ENCODE data around the gene ZDHHC14.

Gene ZDHHC14

DNA sequence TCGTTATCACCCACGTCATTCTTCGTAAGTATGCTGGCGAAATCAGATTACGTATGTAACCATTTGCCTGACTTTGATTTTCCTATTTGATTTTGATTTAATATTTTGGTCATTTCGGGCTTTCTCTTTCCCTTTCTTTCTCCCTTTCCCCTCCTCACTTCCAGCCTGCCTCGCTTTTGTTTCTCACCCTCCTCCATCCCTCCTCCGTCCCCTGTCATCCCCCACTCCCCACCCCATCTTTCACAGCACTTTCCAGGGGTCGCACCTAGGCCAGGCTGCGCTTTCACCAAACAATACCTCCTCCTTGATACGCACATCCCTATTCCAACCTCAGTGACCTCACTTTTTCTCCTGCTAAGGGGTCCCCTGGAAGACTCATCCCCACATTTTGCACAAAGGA lies 247.5 kb downstream of the ZDHHC14 start:
- Histone ChIP-seq H2AK5ac (ENCODE audit: low read depth, low read length) (no peak overlapping the region), H2BK12ac (ENCODE audit: low read length) (no peak overlapping the region), H4K91ac (ENCODE audit: low read depth, low read length, poor library complexity) (no peak overlapping the region), H3K9me3 (replicated peaks in 1 of 2; ENCODE audit: control insufficient read depth in 2 of 2, insufficient read depth in 1 of 2, low read depth in 1 of 2, low read length in 2 of 2) (peaks cover 0 to 6% of the 10 kb centered on the region in 2 donors), H3K18ac (ENCODE audit: low read length) (no peak overlapping the region), H3K79me1 (ENCODE audit: low read depth, low read length) (no peaks in the 10 kb centered on the region), H4K8ac (ENCODE audit: low read depth, low read length) (no peak overlapping the region), H3K4ac (ENCODE audit: low read length) (no peak overlapping the region), H2BK5ac (ENCODE audit: low read length) (no peak overlapping the region), H3K27ac (replicated peaks; ENCODE audit: low read length) (no peak overlapping the region), H2BK15ac (ENCODE audit: low read length) (no peak overlapping the region), H3K9ac (ENCODE audit: low read depth, low read length, poor library complexity) (no peak overlapping the region), H2AFZ (ENCODE audit: low read length) (peak overlapping the region; percentile 17), H3K36me3 (replicated peaks in 1 of 2; ENCODE audit: control insufficient read depth in 2 of 2, insufficient read depth in 2 of 2, low read length in 2 of 2) (peaks cover 0 to 4% of the 10 kb centered on the region in 2 donors), H3K4me3 (ENCODE audit: low read length in 2 of 2) (no peak overlapping the region), H3K4me2 (ENCODE audit: insufficient read depth, low read length, poor library complexity, severe bottlenecking) (no peak overlapping the region), H2BK120ac (ENCODE audit: low read depth, low read length) (no peak overlapping the region), H3K27me3 (ENCODE audit: control insufficient read depth in 3 of 3, insufficient read depth in 3 of 3, low read depth in 1 of 3, low read length in 3 of 3) (peaks cover 0 to 1% (median 0%) of the 10 kb centered on the region in 3 experiments), H3K14ac (ENCODE audit: low read length) (no peak overlapping the region), H3K4me1 (ENCODE audit: control insufficient read depth in 2 of 2, insufficient read depth in 1 of 2, low read depth in 1 of 2, low read length in 2 of 2) (peaks cover 22 to 37% of the 10 kb centered on the region in 2 donors), H3K23ac (ENCODE audit: low read depth, low read length, poor library complexity) (no peak overlapping the region)
- no CpG with 5 or more reads among the region's 11 CpGs for WGBS, 2 donors (ENCODE audit: extremely low coverage in 2 of 2, insufficient read length in 2 of 2, insufficient replicate concordance in 1 of 2)
- no peak for DNase-seq (ENCODE audit: low spot score)

DNA sequence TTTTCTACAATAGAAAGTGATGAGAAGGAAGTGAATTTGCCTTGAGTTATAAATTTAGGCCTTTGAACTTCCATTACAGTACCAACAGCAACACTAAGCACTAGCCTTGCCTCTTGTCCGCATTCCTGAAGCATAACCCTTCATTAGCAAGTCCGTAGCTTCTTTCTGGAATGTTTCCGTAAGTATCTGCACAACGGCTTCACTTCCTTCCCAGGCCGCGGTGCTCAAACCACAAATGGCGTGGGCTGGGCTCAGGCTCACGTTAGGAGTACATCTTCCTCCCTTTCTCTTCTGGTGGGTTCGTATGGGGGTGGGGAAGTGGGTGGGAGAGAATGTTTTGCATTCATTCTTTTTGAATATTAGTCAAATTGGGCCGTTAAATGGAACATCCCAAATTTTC lies 248.2 kb downstream of the ZDHHC14 start:
- H2BK12ac ChIP-seq (ENCODE audit: low read length): no peak overlapping the region
- H2BK15ac ChIP-seq (ENCODE audit: low read length): no peak overlapping the region
- H3K4ac ChIP-seq (ENCODE audit: low read length): no peak overlapping the region
- H3K27me3 ChIP-seq (ENCODE audit: control insufficient read depth in 3 of 3, insufficient read depth in 3 of 3, low read depth in 1 of 3, low read length in 3 of 3): peaks cover 0 to 1% (median 0%) of the 10 kb centered on the region in 3 experiments
- H3K18ac ChIP-seq (ENCODE audit: low read length): peak overlapping the region; percentile 12
- H3K4me3 ChIP-seq (ENCODE audit: low read length in 2 of 2): no peak overlapping the region
- no peak overlapping the region for H3K23ac ChIP-seq (ENCODE audit: low read depth, low read length, poor library complexity)
- H3K27ac ChIP-seq (replicated peaks; ENCODE audit: low read length): no peak overlapping the region
- peaks cover 0 to 6% of the 10 kb centered on the region in 2 donors for H3K9me3 ChIP-seq (replicated peaks in 1 of 2; ENCODE audit: control insufficient read depth in 2 of 2, insufficient read depth in 1 of 2, low read depth in 1 of 2, low read length in 2 of 2)
- H2AK5ac ChIP-seq (ENCODE audit: low read depth, low read length): no peak overlapping the region
- no peak overlapping the region for H3K9ac ChIP-seq (ENCODE audit: low read depth, low read length, poor library complexity)
- H2BK5ac ChIP-seq (ENCODE audit: low read length): no peak overlapping the region
- no peak overlapping the region for H4K8ac ChIP-seq (ENCODE audit: low read depth, low read length)
- peaks cover 16 to 32% of the 10 kb centered on the region in 2 donors for H3K4me1 ChIP-seq (ENCODE audit: control insufficient read depth in 2 of 2, insufficient read depth in 1 of 2, low read depth in 1 of 2, low read length in 2 of 2)
- H3K79me1 ChIP-seq (ENCODE audit: low read depth, low read length): no peaks in the 10 kb centered on the region
- peak overlapping the region; percentile 58 for H2AFZ ChIP-seq (ENCODE audit: low read length)
- peaks cover 0 to 4% of the 10 kb centered on the region in 2 donors for H3K36me3 ChIP-seq (replicated peaks in 1 of 2; ENCODE audit: control insufficient read depth in 2 of 2, insufficient read depth in 2 of 2, low read length in 2 of 2)
- no peak overlapping the region for H4K91ac ChIP-seq (ENCODE audit: low read depth, low read length, poor library complexity)
- H3K14ac ChIP-seq (ENCODE audit: low read length): no peak overlapping the region
- no peak for DNase-seq (ENCODE audit: low spot score)
- H3K4me2 ChIP-seq (ENCODE audit: insufficient read depth, low read length, poor library complexity, severe bottlenecking): no peak overlapping the region
- no CpG with 5 or more reads among the region's 10 CpGs for WGBS, 2 donors (ENCODE audit: extremely low coverage in 2 of 2, insufficient read length in 2 of 2, insufficient replicate concordance in 1 of 2)
- no peak overlapping the region for H2BK120ac ChIP-seq (ENCODE audit: low read depth, low read length)

DNA sequence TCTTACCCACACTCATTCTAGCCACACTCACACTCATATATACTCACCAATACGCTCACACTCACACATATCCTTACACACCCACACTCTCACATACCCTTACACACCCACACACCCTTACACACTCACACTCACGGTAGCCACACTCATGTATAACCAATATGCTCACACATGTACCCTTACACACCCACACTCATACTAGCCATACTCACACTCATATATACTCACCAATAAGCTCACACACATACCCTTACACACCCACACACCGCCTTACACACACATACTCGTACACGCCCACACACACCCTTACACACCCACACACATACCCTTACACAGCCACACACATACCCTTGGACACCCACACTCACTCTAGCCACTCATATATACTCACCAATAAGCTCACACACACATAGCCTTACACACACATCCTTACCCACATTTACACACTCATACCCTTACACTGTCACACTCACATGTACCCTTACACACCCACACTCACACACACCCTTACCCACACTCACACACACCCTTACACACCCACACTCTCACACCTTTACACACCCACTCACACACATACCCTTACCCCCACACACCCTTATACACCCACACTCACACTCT lies 249.6 kb downstream of the ZDHHC14 start:
- Histone ChIP-seq H3K4me2 (ENCODE audit: insufficient read depth, low read length, poor library complexity, severe bottlenecking) (no peak overlapping the region), H3K9me3 (replicated peaks in 1 of 2; ENCODE audit: control insufficient read depth in 2 of 2, insufficient read depth in 1 of 2, low read depth in 1 of 2, low read length in 2 of 2) (peaks cover 0 to 6% of the 10 kb centered on the region in 2 donors), H2BK12ac (ENCODE audit: low read length) (no peak overlapping the region), H3K14ac (ENCODE audit: low read length) (no peak overlapping the region), H3K23ac (ENCODE audit: low read depth, low read length, poor library complexity) (peak overlapping the region; percentile 34), H2BK15ac (ENCODE audit: low read length) (no peak overlapping the region), H4K8ac (ENCODE audit: low read depth, low read length) (peak overlapping the region; percentile 95), H2AK5ac (ENCODE audit: low read depth, low read length) (peak overlapping the region; percentile 38), H4K91ac (ENCODE audit: low read depth, low read length, poor library complexity) (peak overlapping the region; percentile 77), H3K4me1 (ENCODE audit: control insufficient read depth in 2 of 2, insufficient read depth in 1 of 2, low read depth in 1 of 2, low read length in 2 of 2) (peaks cover 11 to 19% of the 10 kb centered on the region in 2 donors), H3K27me3 (ENCODE audit: control insufficient read depth in 3 of 3, insufficient read depth in 3 of 3, low read depth in 1 of 3, low read length in 3 of 3) (peaks cover 0 to 1% (median 0%) of the 10 kb centered on the region in 3 experiments), H2BK5ac (ENCODE audit: low read length) (no peak overlapping the region), H3K79me1 (ENCODE audit: low read depth, low read length) (no peaks in the 10 kb centered on the region), H3K9ac (ENCODE audit: low read depth, low read length, poor library complexity) (peak overlapping the region; percentile 27), H3K18ac (ENCODE audit: low read length) (no peak overlapping the region), H3K36me3 (replicated peaks in 1 of 2; ENCODE audit: control insufficient read depth in 2 of 2, insufficient read depth in 2 of 2, low read length in 2 of 2) (peaks cover 0 to 4% of the 10 kb centered on the region in 2 donors), H3K27ac (replicated peaks; ENCODE audit: low read length) (no peak overlapping the region), H3K4ac (ENCODE audit: low read length) (no peak overlapping the region), H3K4me3 (ENCODE audit: low read length in 2 of 2) (no peak overlapping the region), H2BK120ac (ENCODE audit: low read depth, low read length) (no peak overlapping the region), H2AFZ (ENCODE audit: low read length) (no peak overlapping the region)
- WGBS, 2 donors (ENCODE audit: extremely low coverage in 2 of 2, insufficient read length in 2 of 2, insufficient replicate concordance in 1 of 2): 100% methylated on average over 5 of the region's 5 CpGs; no CpG with 5 or more reads in 1 of the 2 donors
- DNase-seq (ENCODE audit: low spot score): no peak

DNA sequence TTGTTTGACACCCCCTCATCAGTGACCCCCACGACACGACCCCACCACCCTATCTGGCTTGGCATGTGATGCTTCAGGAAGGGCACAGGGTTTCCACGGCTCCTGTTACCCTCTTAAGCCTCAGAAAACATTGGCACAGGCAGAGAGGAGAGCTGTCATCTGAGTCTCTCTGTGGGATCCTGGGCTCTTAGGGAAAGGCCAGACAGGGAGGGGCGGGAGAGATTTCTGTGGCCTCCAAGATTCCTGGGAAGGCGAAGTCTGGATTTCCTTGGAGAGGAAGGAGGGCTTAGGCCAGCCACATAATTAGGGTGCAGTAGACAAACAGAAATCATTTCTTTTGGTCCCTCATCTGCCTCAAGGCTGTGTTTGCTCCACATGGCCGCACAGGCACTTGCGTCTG lies 250.4 kb downstream of the ZDHHC14 start:
- H2BK12ac ChIP-seq (ENCODE audit: low read length): peak overlapping the region; percentile 47
- H2BK120ac ChIP-seq (ENCODE audit: low read depth, low read length): no peak overlapping the region
- H4K8ac ChIP-seq (ENCODE audit: low read depth, low read length): no peak overlapping the region
- no peak overlapping the region for H3K23ac ChIP-seq (ENCODE audit: low read depth, low read length, poor library complexity)
- H2BK15ac ChIP-seq (ENCODE audit: low read length): peak overlapping the region; percentile 62
- no peak overlapping the region for H2AFZ ChIP-seq (ENCODE audit: low read length)
- peaks cover 0 to 6% of the 10 kb centered on the region in 2 donors for H3K9me3 ChIP-seq (replicated peaks in 1 of 2; ENCODE audit: control insufficient read depth in 2 of 2, insufficient read depth in 1 of 2, low read depth in 1 of 2, low read length in 2 of 2)
- H2AK5ac ChIP-seq (ENCODE audit: low read depth, low read length): no peak overlapping the region
- no peaks in the 10 kb centered on the region for H3K79me1 ChIP-seq (ENCODE audit: low read depth, low read length)
- H3K27ac ChIP-seq (replicated peaks; ENCODE audit: low read length): no peak overlapping the region
- peak overlapping the region; percentile 79 for H3K18ac ChIP-seq (ENCODE audit: low read length)
- H3K4ac ChIP-seq (ENCODE audit: low read length): no peak overlapping the region
- H3K9ac ChIP-seq (ENCODE audit: low read depth, low read length, poor library complexity): no peak overlapping the region
- WGBS, 2 donors (ENCODE audit: extremely low coverage in 2 of 2, insufficient read length in 2 of 2, insufficient replicate concordance in 1 of 2): no CpG with 5 or more reads among the region's 7 CpGs
- no peak overlapping the region for H3K14ac ChIP-seq (ENCODE audit: low read length)
- H3K4me3 ChIP-seq (ENCODE audit: low read length in 2 of 2): no peak overlapping the region
- H3K4me1 ChIP-seq (ENCODE audit: control insufficient read depth in 2 of 2, insufficient read depth in 1 of 2, low read depth in 1 of 2, low read length in 2 of 2): peaks cover 11 to 15% of the 10 kb centered on the region in 2 donors
- H3K4me2 ChIP-seq (ENCODE audit: insufficient read depth, low read length, poor library complexity, severe bottlenecking): no peak overlapping the region
- DNase-seq (ENCODE audit: low spot score): no peak
- peaks cover 0 to 4% of the 10 kb centered on the region in 2 donors for H3K36me3 ChIP-seq (replicated peaks in 1 of 2; ENCODE audit: control insufficient read depth in 2 of 2, insufficient read depth in 2 of 2, low read length in 2 of 2)
- H2BK5ac ChIP-seq (ENCODE audit: low read length): no peak overlapping the region
- H4K91ac ChIP-seq (ENCODE audit: low read depth, low read length, poor library complexity): no peak overlapping the region
- H3K27me3 ChIP-seq (ENCODE audit: control insufficient read depth in 3 of 3, insufficient read depth in 3 of 3, low read depth in 1 of 3, low read length in 3 of 3): peaks cover 0 to 1% (median 0%) of the 10 kb centered on the region in 3 experiments
